Trophoblast cell (in vitro differentiated cells and primary cell): ENCODE data around the gene FN1.

Experiments
- DNase-seq, 2 donors: peaks; one replicate each; pipeline ENCODE4 v3.0.0-alpha.2; 2016
- H2AFZ ChIP-seq: 2 replicates; pipeline ENCODE4 v1.6.1; 2013; ENCODE audit warnings: low read length, moderate library complexity, mild to moderate bottlenecking; ENCODE audit not compliant: insufficient read depth, poor library complexity
- H2AK5ac ChIP-seq: 2 replicates; pipeline ENCODE4 v1.6.1; 2013; ENCODE audit warnings: mild to moderate bottlenecking, low read length
- H2BK120ac ChIP-seq: 2 replicates; pipeline ENCODE4 v1.6.1; 2013; ENCODE audit warnings: low read length, mild to moderate bottlenecking, moderate library complexity; ENCODE audit not compliant: insufficient read depth, poor library complexity
- H2BK12ac ChIP-seq: 2 replicates; pipeline ENCODE4 v1.6.1; 2013; ENCODE audit warnings: mild to moderate bottlenecking, low read length, moderate library complexity
- H2BK5ac ChIP-seq: 2 replicates; pipeline ENCODE4 v1.6.1; 2013; ENCODE audit warnings: low read length, low read depth, moderate library complexity, mild to moderate bottlenecking; ENCODE audit not compliant: poor library complexity
- H3K14ac ChIP-seq: 2 replicates; pipeline ENCODE4 v1.6.1; 2013; ENCODE audit warnings: mild to moderate bottlenecking, low read length
- H3K18ac ChIP-seq: 2 replicates; pipeline ENCODE4 v1.6.1; 2013; ENCODE audit warnings: mild to moderate bottlenecking, low read length
- H3K23ac ChIP-seq: 2 replicates; pipeline ENCODE4 v1.6.1; 2013; ENCODE audit warnings: low read length
- H3K27ac ChIP-seq: 2 replicates; pipeline ENCODE4 v1.5.1; 2013; ENCODE audit warnings: low read depth, mild to moderate bottlenecking, inconsistent platforms, low read length, moderate library complexity
- H3K27me3 ChIP-seq: 2 replicates; pipeline ENCODE4 v1.6.1; 2013; ENCODE audit warnings: inconsistent platforms, mild to moderate bottlenecking, low read length, moderate library complexity; ENCODE audit not compliant: insufficient read depth
- H3K36me3 ChIP-seq, 2 experiments: 1 replicate in 1 of 2; 2 replicates in 1 of 2; pipeline ENCODE4 v1.6.1; 2013; ENCODE audit warnings: low read length in 2 of 2, mild to moderate bottlenecking in 2 of 2, moderate library complexity in 1 of 2; ENCODE audit not compliant: insufficient read depth in 2 of 2, control insufficient read depth in 1 of 2
- H3K4ac ChIP-seq: 2 replicates; pipeline ENCODE4 v1.6.1; 2013; ENCODE audit warnings: low read depth, mild to moderate bottlenecking, low read length, moderate library complexity
- H3K4me1 ChIP-seq, 2 experiments: 1 replicate in 1 of 2; 2 replicates in 1 of 2; pipeline ENCODE4 v1.6.1; 2013; ENCODE audit warnings: low read length in 2 of 2, mild to moderate bottlenecking in 2 of 2, moderate library complexity in 1 of 2; ENCODE audit not compliant: insufficient read depth in 2 of 2, control insufficient read depth in 1 of 2
- H3K4me2 ChIP-seq: 2 replicates; pipeline ENCODE4 v1.6.1; 2013; ENCODE audit warnings: inconsistent platforms, mild to moderate bottlenecking, low read length, moderate library complexity
- H3K4me3 ChIP-seq: 2 replicates; pipeline ENCODE4 v1.5.1; 2013; ENCODE audit warnings: mild to moderate bottlenecking, low read depth, low read length, inconsistent platforms
- H3K79me1 ChIP-seq: one replicate; pipeline ENCODE4 v1.6.1; 2013; ENCODE audit warnings: low read length
- H3K79me2 ChIP-seq: 2 replicates; pipeline ENCODE4 v1.6.1; 2013; ENCODE audit warnings: low read length, mild to moderate bottlenecking; ENCODE audit not compliant: control insufficient read depth, insufficient read depth, poor library complexity
- H3K9ac ChIP-seq: 2 replicates; pipeline ENCODE4 v1.6.1; 2013; ENCODE audit warnings: mild to moderate bottlenecking, low read length
- H3K9me3 ChIP-seq: 2 replicates; pipeline ENCODE4 v1.6.1; 2013; ENCODE audit warnings: low read depth, mild to moderate bottlenecking, control low read depth, inconsistent platforms, low read length; ENCODE audit not compliant: insufficient read depth
- H4K12ac ChIP-seq: 2 replicates; pipeline ENCODE4 v1.6.1; 2013; ENCODE audit warnings: low read depth, mild to moderate bottlenecking, low read length, moderate library complexity
- H4K8ac ChIP-seq: 2 replicates; pipeline ENCODE4 v1.6.1; 2013; ENCODE audit warnings: low read depth, mild to moderate bottlenecking, low read length, moderate library complexity
- H4K91ac ChIP-seq: one replicate; pipeline ENCODE4 v1.6.1; 2013; ENCODE audit warnings: low read depth, mild to moderate bottlenecking, low read length, moderate library complexity
- whole genome bisulfite sequencing: extraction: QIAGEN DNeasy Blood & Tissue Kit; methylation state at CpG from one replicate; pipeline ENCODE4 v1.1.7; 2013; ENCODE audit warnings: missing lambda C conversion rate; ENCODE audit not compliant: insufficient read length, insufficient coverage; ENCODE audit errors: extremely low coverage; 5-methylcytosine and 5-hydroxymethylcytosine counted together

The FN1 gene

GRCh38 chr2:215357660-215358059, 78.2 kb downstream of the FN1 start:
- Histone ChIP-seq H4K12ac (no peak overlapping the region), H4K8ac (no peak overlapping the region), H2BK12ac (no peak overlapping the region), H3K18ac (no peak overlapping the region), H3K4me1 (no peaks in the 10 kb centered on the region), H3K79me1 (no peaks in the 10 kb centered on the region), H3K14ac (no peak overlapping the region), H3K23ac (no peak overlapping the region), H3K27me3 (no peaks in the 10 kb centered on the region), H3K4me2 (no peak overlapping the region), H2AK5ac (no peak overlapping the region), H4K91ac (no peak overlapping the region), H3K4ac (no peak overlapping the region), H2BK5ac (no peak overlapping the region), H3K9ac (no peak overlapping the region), H2AFZ (no peak overlapping the region), H2BK120ac (no peak overlapping the region), H3K36me3 (peaks cover 11 to 24% of the 10 kb centered on the region in 2 experiments), H3K27ac (no peak overlapping the region), H3K4me3 (no peak overlapping the region), H3K79me2 (no peaks in the 10 kb centered on the region), H3K9me3 (no peaks in the 10 kb centered on the region)
- WGBS: no CpG with 5 or more reads among the region's 3 CpGs
- DNase-seq: no peak

- Histone ChIP-seq H4K91ac (no peak overlapping the region), H2BK120ac (no peak overlapping the region), H2BK12ac (no peak overlapping the region), H3K27me3 (no peaks in the 10 kb centered on the region), H4K8ac (no peak overlapping the region), H4K12ac (no peak overlapping the region), H3K4ac (no peak overlapping the region), H3K23ac (no peak overlapping the region), H3K18ac (no peak overlapping the region), H3K27ac (no peak overlapping the region), H2AFZ (no peak overlapping the region), H3K36me3 (peaks cover 7 to 17% of the 10 kb centered on the region in 2 experiments), H3K14ac (no peak overlapping the region), H3K9ac (no peak overlapping the region), H3K4me1 (no peaks in the 10 kb centered on the region), H3K9me3 (no peaks in the 10 kb centered on the region), H3K79me2 (no peaks in the 10 kb centered on the region), H2AK5ac (no peak overlapping the region), H2BK5ac (no peak overlapping the region), H3K79me1 (no peaks in the 10 kb centered on the region), H3K4me3 (no peak overlapping the region), H3K4me2 (no peak overlapping the region)
- no peak for DNase-seq
- no CpG with 5 or more reads among the region's 9 CpGs for WGBS
Observed at GRCh38 chr2:215356948-215357461, 78.9 kb downstream of the FN1 start.

GRCh38 chr2:215356334-215356947, 79.4 kb downstream of the FN1 start:
- no peak overlapping the region for H3K4me2 ChIP-seq
- peak in 1 of 2 donors; percentile 13 for DNase-seq
- no peaks in the 10 kb centered on the region for H3K27me3 ChIP-seq

GRCh38 chr2:215355801-215356200, 80.1 kb downstream of the FN1 start:
- Histone ChIP-seq H3K27ac (no peak overlapping the region), H2BK12ac (no peak overlapping the region), H3K9me3 (no peaks in the 10 kb centered on the region), H3K79me2 (no peaks in the 10 kb centered on the region), H3K27me3 (no peaks in the 10 kb centered on the region), H3K14ac (no peak overlapping the region), H3K36me3 (peaks cover 4 to 10% of the 10 kb centered on the region in 2 experiments), H4K8ac (no peak overlapping the region), H4K91ac (no peak overlapping the region), H3K4me2 (no peak overlapping the region), H3K9ac (no peak overlapping the region), H3K23ac (no peak overlapping the region), H3K4ac (no peak overlapping the region), H3K4me3 (no peak overlapping the region), H2BK120ac (no peak overlapping the region), H4K12ac (no peak overlapping the region), H3K79me1 (no peaks in the 10 kb centered on the region), H2BK5ac (no peak overlapping the region), H3K18ac (no peak overlapping the region), H2AK5ac (no peak overlapping the region), H2AFZ (no peak overlapping the region), H3K4me1 (no peaks in the 10 kb centered on the region)
- WGBS: no CpG with 5 or more reads among the region's 7 CpGs
- peak in 1 of 2 donors; percentile 48 for DNase-seq

More at GRCh38 chr2:215356334-215356947, 79.4 kb downstream of the FN1 start:
- Histone ChIP-seq H3K27ac (no peak overlapping the region), H3K18ac (no peak overlapping the region), H3K4me3 (no peak overlapping the region), H3K4ac (no peak overlapping the region), H2AK5ac (no peak overlapping the region), H3K79me2 (no peaks in the 10 kb centered on the region), H3K9me3 (no peaks in the 10 kb centered on the region), H3K36me3 (peaks cover 4 to 14% of the 10 kb centered on the region in 2 experiments), H4K12ac (no peak overlapping the region), H4K91ac (no peak overlapping the region), H2BK12ac (no peak overlapping the region), H2BK120ac (no peak overlapping the region), H3K79me1 (no peaks in the 10 kb centered on the region), H2BK5ac (no peak overlapping the region), H3K9ac (no peak overlapping the region), H3K4me1 (no peaks in the 10 kb centered on the region), H3K23ac (no peak overlapping the region), H3K14ac (no peak overlapping the region), H4K8ac (no peak overlapping the region), H2AFZ (no peak overlapping the region)
- no CpG with 5 or more reads among the region's 7 CpGs for WGBS
